ENCODE results near the gene LAMA5.

GRCh38 chr20:62390317-62391164, 23.4 kb upstream of the LAMA5 start:
- no peak for TF ChIP-seq CTCF (IDR thresholded peaks at IDR 0.05; ENCODE audit: control extremely low read depth in 1 of 3, insufficient read depth in 1 of 3, low read depth in 1 of 3, low read length in 3 of 3)
- no peak for TF ChIP-seq MAX (IDR thresholded peaks at IDR 0.05)
- TF ChIP-seq CEBPB (IDR thresholded peaks at IDR 0.05; ENCODE audit: low read depth, low read length) = no peak
- no peak for TF ChIP-seq GABPA (IDR thresholded peaks at IDR 0.05; ENCODE audit: borderline replicate concordance, insufficient read depth, low read length)

Measured in H1 (cell line).